SU-DHL-6 (cell line): ENCODE data around the gene SLC22A9.

Source experiments
- H2AFZ ChIP-seq: fragments of 200-600 bp; sonication (generic); 2 replicates; pipeline ENCODE4 v1.6.1; 2014; ENCODE audit warnings: low read depth, mild to moderate bottlenecking, moderate library complexity, mixed read lengths, antibody characterized with exemption, low read length; ENCODE audit not compliant: severe bottlenecking
- H3F3A ChIP-seq: fragments of 200-600 bp; shearing (Covaris generic); 2 replicates; pipeline ENCODE4 v1.6.0; 2016; ENCODE audit warnings: antibody characterized with exemption, mild to moderate bottlenecking; ENCODE audit not compliant: insufficient read depth
- H3K27ac ChIP-seq: fragments of 200-600 bp; sonication (generic); 2 replicates; pipeline ENCODE4 v1.5.1; 2016; ENCODE audit warnings: low read depth, mild to moderate bottlenecking, low read length, moderate library complexity, mixed read lengths
- H3K27me3 ChIP-seq: fragments of 200-600 bp; sonication (generic), shearing (Covaris generic); 2 replicates; pipeline ENCODE4 v1.6.0; 2014; ENCODE audit warnings: mild to moderate bottlenecking, low read length
- H3K36me3 ChIP-seq: fragments of 200-600 bp; sonication (generic); 2 replicates; pipeline ENCODE4 v1.6.1; 2014; ENCODE audit warnings: mild to moderate bottlenecking, low read length, mixed read lengths
- H3K4me2 ChIP-seq: fragments of 300-600, 200-600 bp; shearing (Covaris generic), sonication (generic); 2 replicates; pipeline ENCODE4 v1.6.0; 2014; ENCODE audit warnings: low read length, low read depth, mild to moderate bottlenecking; ENCODE audit not compliant: poor library complexity, severe bottlenecking
- H3K4me3 ChIP-seq: fragments of 200-600 bp; sonication (generic); 2 replicates; pipeline ENCODE4 v1.5.1; 2014; ENCODE audit warnings: antibody characterized with exemption, low read length, mild to moderate bottlenecking, mixed read lengths; ENCODE audit not compliant: insufficient read depth, poor library complexity, severe bottlenecking
- H3K79me2 ChIP-seq: fragments of 200-600 bp; sonication (generic); 2 replicates; pipeline ENCODE4 v1.6.1; 2014; ENCODE audit warnings: mild to moderate bottlenecking, low read length, moderate library complexity; ENCODE audit not compliant: insufficient read depth
- H3K9ac ChIP-seq: fragments of 200-600 bp; sonication (generic); 2 replicates; pipeline ENCODE4 v1.7.0; 2014; ENCODE audit warnings: mild to moderate bottlenecking, low read length
- H3K9me2 ChIP-seq: fragments of 200-600 bp; sonication (generic); replicated peaks from 2 replicates; pipeline ENCODE4 v1.6.1; 2014; ENCODE audit warnings: low read length; ENCODE audit not compliant: insufficient read depth
- H3K9me3 ChIP-seq: fragments of 200-600 bp; sonication (generic); 2 replicates; pipeline ENCODE4 v1.6.1; 2014; ENCODE audit warnings: low read length, mixed read lengths; ENCODE audit not compliant: insufficient read depth
- H4K20me1 ChIP-seq: fragments of 200-600 bp; sonication (generic); 2 replicates; pipeline ENCODE4 v1.6.1; 2014; ENCODE audit warnings: low read depth, mild to moderate bottlenecking, antibody characterized with exemption, low read length, moderate library complexity, mixed read lengths
- EZH2phosphoT487 ChIP-seq: fragments of 200-600 bp; sonication (generic), shearing (Covaris generic); conservative IDR thresholded peaks from 2 replicates; pipeline ENCODE4 v1.6.1; 2018; ENCODE audit warnings: mild to moderate bottlenecking, antibody characterized with exemption, low read length, moderate library complexity, mixed read lengths
- TF ChIP-seq, protein P1 (sequence below): fragments of 200-600 bp; sonication (generic); IDR thresholded peaks from one replicate; pipeline ENCODE4 v1.5.1; 2017; ENCODE audit warnings: antibody characterized with exemption, mild to moderate bottlenecking, low read length, moderate library complexity; ENCODE audit not compliant: insufficient read depth, poor library complexity, severe bottlenecking

The SLC22A9 gene

DNA sequence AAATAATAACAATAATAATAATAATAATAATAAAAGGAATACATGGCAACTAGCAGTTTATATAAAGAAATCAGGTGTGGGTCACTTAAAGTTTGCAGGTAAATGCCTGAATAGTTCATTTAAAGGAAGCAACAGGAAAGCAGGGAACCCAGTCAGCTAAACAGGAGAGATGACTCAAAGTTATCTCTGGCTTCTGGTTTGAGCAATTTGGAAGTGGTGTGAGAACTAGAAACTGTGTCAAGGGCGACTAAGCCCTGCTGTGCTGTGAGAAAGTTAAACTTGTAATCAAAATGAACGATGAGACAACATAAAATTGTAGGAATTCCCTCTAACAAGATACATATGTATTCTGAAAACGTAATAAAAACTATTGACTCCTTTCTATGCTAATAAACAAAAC is 35.5 kb downstream of the SLC22A9 start:
- Histone ChIP-seq H3F3A (no peaks in the 10 kb centered on the region), H3K9me2 (no peaks in the 10 kb centered on the region), H4K20me1 (no peaks in the 10 kb centered on the region), H3K79me2 (no peaks in the 10 kb centered on the region), H3K27ac (no peak overlapping the region), H3K4me2 (no peak overlapping the region), H3K27me3 (no peaks in the 10 kb centered on the region), H3K36me3 (no peaks in the 10 kb centered on the region), H3K9me3 (no peaks in the 10 kb centered on the region), H3K4me3 (no peak overlapping the region), H2AFZ (no peak overlapping the region), H3K9ac (no peak overlapping the region)
- TF ChIP-seq EZH2phosphoT487 = no peak
- TF ChIP-seq, protein P1, sequence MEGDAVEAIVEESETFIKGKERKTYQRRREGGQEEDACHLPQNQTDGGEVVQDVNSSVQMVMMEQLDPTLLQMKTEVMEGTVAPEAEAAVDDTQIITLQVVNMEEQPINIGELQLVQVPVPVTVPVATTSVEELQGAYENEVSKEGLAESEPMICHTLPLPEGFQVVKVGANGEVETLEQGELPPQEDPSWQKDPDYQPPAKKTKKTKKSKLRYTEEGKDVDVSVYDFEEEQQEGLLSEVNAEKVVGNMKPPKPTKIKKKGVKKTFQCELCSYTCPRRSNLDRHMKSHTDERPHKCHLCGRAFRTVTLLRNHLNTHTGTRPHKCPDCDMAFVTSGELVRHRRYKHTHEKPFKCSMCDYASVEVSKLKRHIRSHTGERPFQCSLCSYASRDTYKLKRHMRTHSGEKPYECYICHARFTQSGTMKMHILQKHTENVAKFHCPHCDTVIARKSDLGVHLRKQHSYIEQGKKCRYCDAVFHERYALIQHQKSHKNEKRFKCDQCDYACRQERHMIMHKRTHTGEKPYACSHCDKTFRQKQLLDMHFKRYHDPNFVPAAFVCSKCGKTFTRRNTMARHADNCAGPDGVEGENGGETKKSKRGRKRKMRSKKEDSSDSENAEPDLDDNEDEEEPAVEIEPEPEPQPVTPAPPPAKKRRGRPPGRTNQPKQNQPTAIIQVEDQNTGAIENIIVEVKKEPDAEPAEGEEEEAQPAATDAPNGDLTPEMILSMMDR = no peak

DNA sequence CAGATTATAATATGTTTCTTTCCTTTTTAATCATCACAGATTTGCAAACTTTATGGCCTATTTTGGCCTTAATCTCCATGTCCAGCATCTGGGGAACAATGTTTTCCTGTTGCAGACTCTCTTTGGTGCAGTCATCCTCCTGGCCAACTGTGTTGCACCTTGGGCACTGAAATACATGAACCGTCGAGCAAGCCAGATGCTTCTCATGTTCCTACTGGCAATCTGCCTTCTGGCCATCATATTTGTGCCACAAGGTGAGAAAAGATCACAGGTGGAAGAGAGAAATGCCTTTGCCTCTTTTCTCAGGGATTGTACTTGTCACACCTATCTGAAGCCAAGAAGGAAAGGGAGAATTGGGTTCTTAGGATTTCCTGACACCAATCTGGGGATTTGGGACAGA is 36.9 kb downstream of the SLC22A9 start:
- TF ChIP-seq EZH2phosphoT487 = no peak
- TF ChIP-seq, protein P1 = no peak
- H3K9me2 ChIP-seq = no peaks in the 10 kb centered on the region
- no peaks in the 10 kb centered on the region for H3K36me3 ChIP-seq
- H3K4me2 ChIP-seq = no peak overlapping the region
- H3F3A ChIP-seq = no peaks in the 10 kb centered on the region
- no peaks in the 10 kb centered on the region for H3K27me3 ChIP-seq
- no peak overlapping the region for H3K27ac ChIP-seq
- H3K4me3 ChIP-seq = no peak overlapping the region
- no peaks in the 10 kb centered on the region for H3K79me2 ChIP-seq
- no peak overlapping the region for H3K9ac ChIP-seq
- no peaks in the 10 kb centered on the region for H4K20me1 ChIP-seq
- no peak overlapping the region for H2AFZ ChIP-seq
- H3K9me3 ChIP-seq = no peaks in the 10 kb centered on the region

DNA sequence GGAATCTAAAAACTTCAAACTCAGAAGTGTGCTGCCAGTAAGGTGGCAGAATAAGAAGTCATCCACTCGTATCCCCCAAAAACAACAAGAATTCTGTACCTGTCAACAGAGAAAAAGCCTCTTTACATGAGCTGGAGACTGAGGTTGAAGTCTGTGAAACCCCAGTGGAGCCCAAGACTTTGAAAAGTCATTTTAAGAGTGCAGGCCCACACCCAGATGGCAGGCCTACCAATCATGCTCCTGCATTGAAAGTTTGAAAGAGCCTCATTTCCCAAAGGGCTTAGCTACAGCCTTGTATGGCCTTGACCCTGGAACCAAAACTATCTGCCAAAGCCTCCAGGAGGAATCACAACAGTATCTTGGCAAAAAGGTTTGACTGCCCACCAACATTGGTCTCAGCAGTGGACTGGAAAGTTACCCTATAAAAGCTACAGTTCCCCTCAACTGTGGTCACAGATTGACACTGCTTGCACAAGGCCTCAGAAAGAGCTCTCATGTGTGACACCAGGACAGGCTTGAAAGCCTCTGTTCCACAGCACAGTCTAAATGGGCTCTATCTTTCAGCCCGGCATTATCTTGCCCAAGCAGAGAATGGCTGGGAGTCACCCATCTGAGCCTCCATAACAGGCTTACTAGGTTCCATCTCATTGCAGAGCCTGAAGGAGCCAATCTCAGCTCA is 47.7 kb downstream of the SLC22A9 start:
- TF ChIP-seq EZH2phosphoT487 = no peak
- TF ChIP-seq, protein P1 = no peak

More for the DNA sequence above, 47.7 kb downstream of the SLC22A9 start:
- Histone ChIP-seq H3K36me3 (no peaks in the 10 kb centered on the region), H3K79me2 (no peaks in the 10 kb centered on the region), H3K4me3 (no peak overlapping the region), H3K27me3 (no peaks in the 10 kb centered on the region), H3F3A (no peaks in the 10 kb centered on the region), H3K9me2 (no peaks in the 10 kb centered on the region), H3K4me2 (no peak overlapping the region), H3K27ac (no peak overlapping the region), H2AFZ (no peak overlapping the region), H3K9me3 (no peaks in the 10 kb centered on the region), H4K20me1 (no peaks in the 10 kb centered on the region), H3K9ac (no peak overlapping the region)
